Measurements from ENCODE around the gene RALGPS1.

Gene RALGPS1

DNA sequence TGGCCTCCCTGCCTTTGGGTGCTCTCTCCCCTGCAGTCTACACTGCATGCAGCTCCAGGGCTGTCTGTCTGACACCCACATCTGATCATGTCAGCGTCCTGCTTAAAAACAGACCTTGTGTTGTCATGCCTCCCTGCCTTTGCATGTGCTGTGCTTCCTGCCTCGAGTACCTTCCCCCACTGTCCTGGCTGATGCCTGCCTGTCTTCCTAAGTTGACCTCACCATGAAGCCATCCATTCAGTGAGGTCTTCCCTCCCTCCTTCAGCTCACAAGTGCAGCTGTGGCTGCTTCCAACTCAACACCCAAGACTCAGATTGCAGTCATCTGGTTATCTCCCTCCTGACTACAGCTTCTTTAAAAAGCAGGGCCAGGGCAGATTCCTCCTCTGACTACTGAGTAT is 202.4 kb downstream of the RALGPS1 start:
- TF ChIP-seq, protein P1, sequence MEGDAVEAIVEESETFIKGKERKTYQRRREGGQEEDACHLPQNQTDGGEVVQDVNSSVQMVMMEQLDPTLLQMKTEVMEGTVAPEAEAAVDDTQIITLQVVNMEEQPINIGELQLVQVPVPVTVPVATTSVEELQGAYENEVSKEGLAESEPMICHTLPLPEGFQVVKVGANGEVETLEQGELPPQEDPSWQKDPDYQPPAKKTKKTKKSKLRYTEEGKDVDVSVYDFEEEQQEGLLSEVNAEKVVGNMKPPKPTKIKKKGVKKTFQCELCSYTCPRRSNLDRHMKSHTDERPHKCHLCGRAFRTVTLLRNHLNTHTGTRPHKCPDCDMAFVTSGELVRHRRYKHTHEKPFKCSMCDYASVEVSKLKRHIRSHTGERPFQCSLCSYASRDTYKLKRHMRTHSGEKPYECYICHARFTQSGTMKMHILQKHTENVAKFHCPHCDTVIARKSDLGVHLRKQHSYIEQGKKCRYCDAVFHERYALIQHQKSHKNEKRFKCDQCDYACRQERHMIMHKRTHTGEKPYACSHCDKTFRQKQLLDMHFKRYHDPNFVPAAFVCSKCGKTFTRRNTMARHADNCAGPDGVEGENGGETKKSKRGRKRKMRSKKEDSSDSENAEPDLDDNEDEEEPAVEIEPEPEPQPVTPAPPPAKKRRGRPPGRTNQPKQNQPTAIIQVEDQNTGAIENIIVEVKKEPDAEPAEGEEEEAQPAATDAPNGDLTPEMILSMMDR (IDR thresholded peaks at IDR 0.05; ENCODE audit: borderline replicate concordance, insufficient read depth, low read depth, low read length): no peak
- H3K4me3 ChIP-seq (ENCODE audit: low read depth, low read length): no peak overlapping the region

DNA sequence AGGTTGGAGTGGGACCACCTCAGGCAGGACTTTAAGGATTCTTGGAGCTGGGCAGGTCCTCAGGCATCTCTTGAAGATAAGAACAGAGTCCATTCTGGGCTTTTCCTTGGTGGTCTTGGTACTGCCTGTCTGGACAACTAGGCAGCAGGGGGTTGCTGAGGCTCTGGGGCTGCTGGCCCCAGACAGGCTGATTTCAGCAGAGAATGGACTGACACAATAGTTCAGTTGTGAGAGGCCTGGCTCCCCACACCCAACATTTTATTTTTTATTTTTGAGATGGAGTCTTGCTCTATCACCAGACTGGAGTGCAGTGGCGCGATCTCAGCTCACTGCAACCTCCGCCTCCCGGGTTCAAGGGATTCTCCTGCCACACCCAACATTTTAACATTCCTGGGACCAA is 203.2 kb downstream of the RALGPS1 start:
- TF ChIP-seq, protein P1 (IDR thresholded peaks at IDR 0.05; ENCODE audit: borderline replicate concordance, insufficient read depth, low read depth, low read length): no peak
- H3K4me3 ChIP-seq (ENCODE audit: low read depth, low read length): no peak overlapping the region

DNA sequence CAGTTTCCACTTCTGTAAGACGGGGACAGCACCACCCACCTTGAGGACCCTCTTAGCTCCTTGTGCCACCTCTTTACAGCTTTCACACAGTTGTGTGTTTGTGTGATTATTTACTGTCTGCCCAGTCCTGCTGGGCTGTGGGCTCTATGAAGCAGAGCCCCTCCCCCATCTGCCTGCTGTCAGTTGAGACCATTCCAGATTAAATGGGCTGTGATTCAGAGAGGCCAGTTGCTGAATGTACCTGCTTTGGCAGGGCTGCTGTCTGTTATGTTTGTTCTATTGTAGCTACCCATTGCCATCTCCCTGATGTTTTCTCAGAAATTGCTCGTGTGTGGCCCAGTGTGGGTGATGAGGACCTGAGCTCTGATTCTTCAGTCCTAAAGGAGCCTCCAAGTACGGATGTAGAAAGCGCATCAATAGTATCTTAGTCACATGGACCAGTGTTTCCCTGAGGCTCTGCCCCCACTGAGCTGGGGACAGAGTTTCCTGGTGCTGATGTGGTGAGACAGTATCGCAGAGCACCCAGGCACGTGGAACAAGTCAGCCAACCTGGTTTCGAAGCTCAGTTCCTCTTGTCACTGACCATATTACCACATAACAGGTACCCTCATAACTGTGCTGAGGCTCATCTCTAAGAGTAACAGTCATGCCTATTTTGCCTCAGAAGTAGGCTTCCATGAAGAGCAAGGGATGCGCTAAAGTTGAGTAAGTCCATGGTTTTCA is 204.2 kb downstream of the RALGPS1 start:
- TF ChIP-seq, protein P1 (IDR thresholded peaks at IDR 0.05; ENCODE audit: borderline replicate concordance, insufficient read depth, low read depth, low read length): no peak
- no peak overlapping the region for H3K4me3 ChIP-seq (ENCODE audit: low read depth, low read length)

DNA sequence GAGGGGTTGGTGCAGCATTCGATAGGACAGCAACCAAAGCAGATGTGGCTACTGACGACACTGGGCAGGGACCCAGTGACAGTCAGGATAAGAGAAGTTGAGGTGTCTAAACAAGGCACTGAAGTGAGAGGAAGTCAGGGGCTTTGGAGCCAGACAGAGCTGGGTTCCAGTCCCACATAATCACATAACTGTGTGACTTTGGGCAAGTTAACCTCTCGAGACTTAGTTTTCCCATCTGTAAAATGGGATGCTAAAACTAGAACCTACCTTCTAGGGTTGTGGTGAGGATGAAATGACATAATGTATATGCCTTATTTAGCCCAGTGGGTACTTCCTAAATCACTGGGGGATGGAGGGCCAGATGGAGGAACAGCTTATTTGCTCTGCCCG is 204.7 kb downstream of the RALGPS1 start:
- TF ChIP-seq, protein P1 (IDR thresholded peaks at IDR 0.05; ENCODE audit: borderline replicate concordance, insufficient read depth, low read depth, low read length): no peak
- H3K4me3 ChIP-seq (ENCODE audit: low read depth, low read length): no peak overlapping the region

DNA sequence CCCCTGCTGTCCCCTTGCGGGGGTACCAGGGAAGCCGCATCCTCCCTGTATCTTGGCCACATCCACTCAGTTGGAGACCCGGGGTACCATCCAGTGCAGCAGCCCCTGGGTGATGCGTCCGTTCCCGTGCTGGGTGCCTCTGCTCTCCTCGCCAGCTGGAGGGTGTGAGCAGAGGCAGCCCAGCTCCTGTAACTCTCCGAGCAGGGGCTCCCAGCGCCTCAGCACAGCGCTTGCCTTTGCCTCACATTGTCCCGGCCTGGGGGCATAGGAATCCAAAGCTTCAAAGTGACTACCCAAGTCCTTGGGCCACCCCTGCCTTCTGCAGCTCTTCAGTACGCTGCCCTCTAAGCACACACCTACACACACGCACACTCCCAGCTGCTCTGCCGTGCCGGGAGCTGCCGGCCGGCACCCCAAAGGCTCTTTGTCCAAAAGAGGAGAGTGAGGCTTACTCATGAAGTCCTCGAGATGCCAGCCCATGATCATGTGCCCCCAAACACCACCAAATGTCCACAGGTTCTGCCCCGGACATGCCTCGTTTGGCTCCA is 207.1 kb downstream of the RALGPS1 start:
- TF ChIP-seq, protein P1 (IDR thresholded peaks at IDR 0.05; ENCODE audit: borderline replicate concordance, insufficient read depth, low read depth, low read length): no peak
- H3K4me3 ChIP-seq (ENCODE audit: low read depth, low read length): no peak overlapping the region

DNA sequence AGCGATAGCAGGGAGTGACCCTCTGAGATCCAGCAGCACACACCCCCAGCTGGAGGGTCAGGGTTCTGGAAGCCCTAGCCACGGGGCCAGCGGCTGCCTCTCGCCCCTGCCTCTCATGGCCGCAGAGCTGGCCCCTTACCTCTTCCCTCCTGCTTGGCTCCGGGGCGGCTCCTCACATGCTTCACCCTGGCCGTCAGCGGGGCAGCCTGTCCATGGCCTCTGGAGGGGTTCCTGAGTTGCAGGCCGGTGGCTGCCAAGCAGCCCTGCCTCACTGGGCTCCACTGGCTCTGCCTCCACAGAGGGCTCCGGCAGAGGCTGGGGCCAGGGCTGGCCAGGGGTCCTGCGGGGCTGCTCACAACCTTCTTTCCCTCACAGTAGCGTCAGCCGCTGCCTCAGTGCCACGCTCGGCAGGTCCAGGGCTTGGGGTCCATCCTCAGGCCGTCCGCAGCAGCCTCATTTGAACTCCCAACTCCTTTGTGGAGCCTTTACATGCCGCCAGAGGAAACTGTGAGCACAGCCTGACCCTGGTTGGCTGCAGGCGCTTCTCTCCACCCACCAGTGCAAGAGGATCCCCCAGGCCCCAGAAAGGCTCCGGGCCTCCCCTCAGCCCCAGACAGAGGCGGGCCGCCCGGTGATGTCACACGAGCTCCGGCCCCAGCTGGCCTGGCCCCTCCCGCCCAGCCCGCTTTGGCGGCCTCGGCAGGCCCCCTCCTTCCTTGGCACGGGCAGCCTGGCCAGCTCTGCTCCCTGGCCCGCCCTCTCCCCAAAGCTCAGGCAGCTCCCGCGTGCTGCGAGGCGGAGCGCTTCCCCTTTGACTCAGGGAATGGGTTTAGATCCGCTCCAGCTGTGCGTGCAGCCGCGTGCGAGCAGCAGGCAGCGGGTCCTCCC is 207.8 kb downstream of the RALGPS1 start, which contains the start of gene ANGPTL2:
Gene ANGPTL2, minus strand, starts transcription at position 460 of the 888 bp plus-strand sequence. CDS start 13,904 bp downstream, outside the sequence.
- TF ChIP-seq, protein P1 (IDR thresholded peaks at IDR 0.05; ENCODE audit: borderline replicate concordance, insufficient read depth, low read depth, low read length): no peak
- H3K4me3 ChIP-seq (ENCODE audit: low read depth, low read length): no peak within 1 kb of the TSS

All from GM12875 (cell line).